CD4-positive, alpha-beta T cell (primary cell): ENCODE data around the gene PDHA1. TPM values are rescaled to one million over a fixed set of nuclear protein-coding genes. Genes with fewer than 3 reads are reported as not detected.
A peak's percentile ranks its signal among the peaks of the same experiment; 100 is the strongest.

Experiments
- ATAC-seq: fragments of 200-7000 bp; cut with Tn5 transposase; one replicate; pipeline ENCODE4 v1.10.0; 2022; ENCODE audit warnings: mild to moderate bottlenecking; ENCODE audit not compliant: poor library complexity
- CTCF ChIA-PET: fragments of 350-600 bp; sonication (Branson Sonifier 250); formaldehyde crosslinking; loops from one replicate; lab custom pipeline; 2021; ENCODE audit warnings: antibody characterized with exemption, inconsistent platforms; lab: Charles Lee
- POLR2A ChIA-PET: fragments of 350-600 bp; sonication (Branson Sonifier 250); formaldehyde crosslinking; loops from one replicate; lab custom pipeline; 2021; ENCODE audit warnings: antibody characterized with exemption, inconsistent platforms; lab: Charles Lee
- DNase-seq, 14 experiments: peaks; one replicate each; pipeline ENCODE4 v3.0.0-alpha.2; 2013 to 2020; ENCODE audit warnings: mixed read lengths in 2 of 14
- H3K27ac ChIP-seq, 2 donors: one replicate each; pipeline versions ENCODE4 v1.5.1 to v1.7.0; 2013; ENCODE audit warnings: low read length in 2 of 2, low read depth in 1 of 2, mild to moderate bottlenecking in 1 of 2
- H3K27me3 ChIP-seq, 2 experiments: 1 replicate in 1 of 2; 2 replicates in 1 of 2; pipeline versions ENCODE4 v1.6.1 to v1.7.0; 2013; ENCODE audit warnings: low read length in 2 of 2, control low read depth in 1 of 2, mild to moderate bottlenecking in 1 of 2, moderate library complexity in 1 of 2; ENCODE audit not compliant: insufficient read depth in 2 of 2, control insufficient read depth in 1 of 2
- H3K36me3 ChIP-seq: one replicate; pipeline ENCODE4 v1.6.1; 2013; ENCODE audit warnings: low read length, control low read depth; ENCODE audit not compliant: insufficient read depth
- H3K4me1 ChIP-seq: one replicate; pipeline ENCODE4 v1.6.1; 2013; ENCODE audit warnings: low read length, control low read depth; ENCODE audit not compliant: insufficient read depth
- H3K4me3 ChIP-seq: one replicate; pipeline ENCODE4 v1.5.1; 2013; ENCODE audit warnings: mild to moderate bottlenecking, low read length, moderate library complexity
- H3K9me3 ChIP-seq, 2 experiments: 1 replicate in 1 of 2; 2 replicates in 1 of 2; pipeline versions ENCODE4 v1.6.1 to v1.7.0; 2013; ENCODE audit warnings: low read length in 2 of 2, mild to moderate bottlenecking in 2 of 2, control low read depth in 1 of 2, moderate library complexity in 1 of 2; ENCODE audit not compliant: control insufficient read depth in 1 of 2, insufficient read depth in 1 of 2
- H3K27ac Mint-ChIP-seq: one replicate; pipeline ENCODE4 v1.8.0; 2020; ENCODE audit warnings: mixed read lengths
- H3K27me3 Mint-ChIP-seq: one replicate; pipeline ENCODE4 v1.8.0; 2021; ENCODE audit warnings: mixed read lengths
- H3K36me3 Mint-ChIP-seq: one replicate; pipeline ENCODE4 v1.8.0; 2021; ENCODE audit warnings: low read depth, mixed read lengths
- H3K4me1 Mint-ChIP-seq: one replicate; pipeline ENCODE4 v1.8.0; 2021; ENCODE audit warnings: low read depth, mixed read lengths
- H3K4me3 Mint-ChIP-seq: one replicate; pipeline ENCODE4 v1.8.0; 2020; ENCODE audit warnings: mild to moderate bottlenecking, mixed read lengths
- H3K9me3 Mint-ChIP-seq: one replicate; pipeline ENCODE4 v1.8.0; 2020; ENCODE audit warnings: mixed read lengths
- intact Hi-C, 2 experiments: fragments of 100-400 bp; cut with DNase I in 1 of 2; cut with micrococcal nuclease in 1 of 2; formaldehyde crosslinking; loops; one replicate each; pipeline versions ENCODE4 v1.15.1 to v1.9.0; 2023 to 2025; cut with DNase I, micrococcal nuclease
- total RNA-seq, 174 experiments: library from RNA in 2 of 174; stranded (reverse) in 2 of 174; gene quantifications; one replicate each; pipeline ENCODE4 v1.2.3 and lab custom pipeline; 2021 to 2026
- TF ChIP-seq, protein P1 (sequence below): fragments of 200-600 bp; IDR thresholded peaks from one replicate; pipeline ENCODE4 v1.8.0; 2022; ENCODE audit warnings: antibody characterized with exemption, mild to moderate bottlenecking

PDHA1 gene
- total RNA-seq, 2 experiments from 2014 or later, result 95.8 to 99.0 TPM

DNA sequence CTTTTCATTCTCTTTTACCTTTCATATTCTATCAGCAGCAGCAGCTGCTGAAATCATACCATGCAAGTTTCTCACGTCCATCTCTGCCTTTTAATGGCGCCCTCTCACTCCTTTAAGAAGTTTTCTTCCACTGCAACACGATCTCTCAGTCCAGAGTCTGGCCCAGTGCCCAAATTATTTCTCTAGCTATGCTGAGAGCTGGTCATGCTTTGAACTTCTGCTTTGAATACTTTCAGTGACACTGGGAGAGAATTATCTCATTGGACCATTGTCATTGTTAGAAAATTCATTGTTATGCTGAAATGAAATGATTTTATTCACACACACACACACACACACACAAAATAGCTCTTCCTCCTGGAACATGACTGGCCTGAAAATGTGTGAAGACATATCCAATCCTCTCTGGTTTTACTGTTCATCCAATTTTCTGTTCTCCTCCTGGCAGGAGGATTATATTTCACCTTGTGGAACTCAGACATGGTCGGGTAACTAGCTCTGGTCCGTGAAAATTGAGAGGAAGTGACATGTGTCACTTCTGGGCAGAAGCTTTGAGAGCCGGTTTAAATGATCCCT lies 1.3 kb upstream of the PDHA1 start:
- POLR2A ChIA-PET, result interaction anchor here (0.6 kb wide), 1 partner anchor 349 kb away, joined by 4 read pairs; no protein-coding TSS in a partner anchor
- Histone ChIP-seq H3K4me3 (no peak overlapping the region), H3K27ac (no peak overlapping the region), H3K36me3 (no peaks in the 10 kb centered on the region), H3K4me1 (peaks cover 27% of the 10 kb centered on the region), H3K9me3 (no peaks in the 10 kb centered on the region), H3K27me3 (no peaks in the 10 kb centered on the region)
- DNase-seq (no peak), ATAC-seq (no peak)
- intact Hi-C loops, result loop anchor here (2.0 to 10.0 kb wide), 5 partner anchors 358 to 1608 kb away; partner anchors contain the start of genes SCML1 (in 2 of the 2), CDKL5 (in 1 of the 2) and PHKA2 (in 1 of the 2)
- peaks cover 13% of the 10 kb centered on the region for H3K4me1 Mint-ChIP-seq
- no peaks in the 10 kb centered on the region for H3K36me3 Mint-ChIP-seq
- no peaks in the 10 kb centered on the region for H3K9me3 Mint-ChIP-seq
- H3K27ac Mint-ChIP-seq, result no peak overlapping the region
- H3K4me3 Mint-ChIP-seq, result peak overlapping the region; percentile 42
- TF ChIP-seq, protein P1, sequence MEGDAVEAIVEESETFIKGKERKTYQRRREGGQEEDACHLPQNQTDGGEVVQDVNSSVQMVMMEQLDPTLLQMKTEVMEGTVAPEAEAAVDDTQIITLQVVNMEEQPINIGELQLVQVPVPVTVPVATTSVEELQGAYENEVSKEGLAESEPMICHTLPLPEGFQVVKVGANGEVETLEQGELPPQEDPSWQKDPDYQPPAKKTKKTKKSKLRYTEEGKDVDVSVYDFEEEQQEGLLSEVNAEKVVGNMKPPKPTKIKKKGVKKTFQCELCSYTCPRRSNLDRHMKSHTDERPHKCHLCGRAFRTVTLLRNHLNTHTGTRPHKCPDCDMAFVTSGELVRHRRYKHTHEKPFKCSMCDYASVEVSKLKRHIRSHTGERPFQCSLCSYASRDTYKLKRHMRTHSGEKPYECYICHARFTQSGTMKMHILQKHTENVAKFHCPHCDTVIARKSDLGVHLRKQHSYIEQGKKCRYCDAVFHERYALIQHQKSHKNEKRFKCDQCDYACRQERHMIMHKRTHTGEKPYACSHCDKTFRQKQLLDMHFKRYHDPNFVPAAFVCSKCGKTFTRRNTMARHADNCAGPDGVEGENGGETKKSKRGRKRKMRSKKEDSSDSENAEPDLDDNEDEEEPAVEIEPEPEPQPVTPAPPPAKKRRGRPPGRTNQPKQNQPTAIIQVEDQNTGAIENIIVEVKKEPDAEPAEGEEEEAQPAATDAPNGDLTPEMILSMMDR, result no peak
- H3K27me3 Mint-ChIP-seq, result no peaks in the 10 kb centered on the region
- CTCF ChIA-PET, result interaction anchor here (0.8 kb wide), 1 partner anchor 8 kb away, joined by 5 read pairs; no protein-coding TSS in a partner anchor

DNA sequence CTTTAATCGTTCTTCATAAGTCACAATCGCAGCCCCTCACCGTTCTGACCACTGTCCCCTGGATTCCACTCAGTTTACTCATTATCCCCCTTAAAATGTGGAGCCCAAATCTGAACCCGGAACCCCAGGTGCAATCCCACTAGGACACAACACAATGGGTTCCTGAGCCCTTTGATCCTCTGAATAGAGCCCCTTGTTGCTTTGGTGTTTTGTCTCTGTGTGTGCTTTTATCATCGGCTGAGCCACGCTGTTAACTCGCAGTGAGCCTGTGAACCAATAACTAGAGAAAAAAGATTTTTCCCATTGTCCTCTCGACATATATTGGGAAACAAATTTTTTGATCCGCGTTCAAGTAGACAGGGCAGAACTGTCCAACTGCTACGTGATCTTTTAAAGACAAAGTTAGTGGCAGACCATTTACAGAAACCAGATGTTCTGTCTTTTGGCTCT lies 617 bp upstream of the PDHA1 start:
- POLR2A ChIA-PET, result interaction anchor here (0.6 kb wide), 1 partner anchor 349 kb away, joined by 4 read pairs; no protein-coding TSS in a partner anchor
- DNase-seq (no peak), ATAC-seq (no peak)
- Histone ChIP-seq H3K27me3 (no peaks in the 10 kb centered on the region), H3K36me3 (no peaks in the 10 kb centered on the region), H3K4me3 (peak overlapping the region; percentile 74), H3K4me1 (peaks cover 27% of the 10 kb centered on the region), H3K27ac (peak overlapping the region in 1 of 2 donors; percentile 23), H3K9me3 (no peaks in the 10 kb centered on the region)
- peak overlapping the region; percentile 90 for H3K27ac Mint-ChIP-seq
- peak overlapping the region; percentile 90 for H3K4me3 Mint-ChIP-seq
- CTCF ChIA-PET, result no interaction called here
- peaks cover 5% of the 10 kb centered on the region for H3K36me3 Mint-ChIP-seq
- H3K9me3 Mint-ChIP-seq, result no peaks in the 10 kb centered on the region
- TF ChIP-seq, protein P1, result no peak
- H3K4me1 Mint-ChIP-seq, result peaks cover 19% of the 10 kb centered on the region
- H3K27me3 Mint-ChIP-seq, result no peaks in the 10 kb centered on the region
- intact Hi-C loops, result loop anchor here (2.0 to 10.0 kb wide), 5 partner anchors 358 to 1608 kb away; partner anchors contain the start of genes SCML1 (in 2 of the 2), CDKL5 (in 1 of the 2) and PHKA2 (in 1 of the 2)

DNA sequence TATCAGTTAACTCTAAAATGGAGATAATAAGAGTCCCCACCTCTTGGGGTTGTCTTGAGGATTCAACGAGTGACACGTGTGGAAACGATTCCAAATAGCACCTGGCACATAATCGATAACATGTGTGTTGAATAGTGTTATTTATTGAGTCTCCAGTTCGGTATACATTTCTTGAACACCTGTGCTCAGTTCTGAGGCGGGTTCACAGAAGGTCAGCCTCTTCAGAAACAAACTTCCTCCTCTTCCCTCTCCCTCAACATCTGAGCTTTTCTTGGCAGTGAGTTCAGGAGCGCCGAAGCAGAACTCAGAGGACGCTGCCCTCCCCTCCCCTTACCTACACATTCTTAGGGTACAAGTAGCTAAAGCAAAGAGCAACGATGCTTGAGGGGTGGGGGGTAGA lies 934 bp downstream of the PDHA1 start:
- Mint-ChIP-seq H3K36me3 (peaks cover 12% of the 10 kb centered on the region), H3K9me3 (no peaks in the 10 kb centered on the region), H3K27me3 (no peaks in the 10 kb centered on the region), H3K4me3 (peak overlapping the region; percentile 90), H3K4me1 (peaks cover 19% of the 10 kb centered on the region), H3K27ac (peak overlapping the region; percentile 90)
- Histone ChIP-seq H3K36me3 (peaks cover 1% of the 10 kb centered on the region), H3K27ac (no peak overlapping the region), H3K27me3 (no peaks in the 10 kb centered on the region), H3K4me1 (peaks cover 27% of the 10 kb centered on the region), H3K4me3 (peak overlapping the region; percentile 74), H3K9me3 (no peaks in the 10 kb centered on the region)
- DNase-seq (no peak), ATAC-seq (no peak)
- intact Hi-C loops, result loop anchor here (5.0 to 10.0 kb wide), 4 partner anchors 667 to 1610 kb away; partner anchors contain the start of genes SCML1 (in 2 of the 2) and CDKL5 (in 1 of the 2)
- TF ChIP-seq, protein P1, result no peak
- CTCF ChIA-PET, result interaction anchor here (0.7 kb wide), 1 partner anchor 1489 kb away, joined by 5 read pairs; no protein-coding TSS in a partner anchor
- POLR2A ChIA-PET, result no interaction called here
